GM21619 (cell line): ENCODE measurements around the gene ROBO1.

Experiments
- ATAC-seq: cut with Tn5 transposase; IDR thresholded peaks from one replicate; pipeline ENCODE4 v1.9.1; 2021; ENCODE audit not compliant: unreplicated experiment

The ROBO1 gene

DNA sequence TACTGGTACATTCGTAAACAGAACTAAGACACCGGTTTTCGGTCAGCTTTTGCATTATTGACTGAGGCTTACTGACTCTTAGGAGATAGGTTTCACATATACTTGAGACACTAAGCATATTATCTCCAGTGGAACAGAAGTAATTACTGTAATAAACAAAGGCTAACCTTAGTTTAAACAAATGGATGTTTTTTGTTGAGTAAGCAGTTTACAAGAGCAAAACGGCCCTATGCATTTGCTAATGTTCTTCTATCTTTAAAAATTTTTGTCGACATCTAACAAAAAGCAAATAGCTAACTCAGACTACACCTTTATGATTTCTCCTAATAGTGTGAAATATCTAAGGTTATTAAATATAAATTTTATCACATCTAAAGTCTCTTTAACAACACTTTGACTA is 664.5 kb downstream of the ROBO1 start:
- ATAC-seq, result no peak

DNA sequence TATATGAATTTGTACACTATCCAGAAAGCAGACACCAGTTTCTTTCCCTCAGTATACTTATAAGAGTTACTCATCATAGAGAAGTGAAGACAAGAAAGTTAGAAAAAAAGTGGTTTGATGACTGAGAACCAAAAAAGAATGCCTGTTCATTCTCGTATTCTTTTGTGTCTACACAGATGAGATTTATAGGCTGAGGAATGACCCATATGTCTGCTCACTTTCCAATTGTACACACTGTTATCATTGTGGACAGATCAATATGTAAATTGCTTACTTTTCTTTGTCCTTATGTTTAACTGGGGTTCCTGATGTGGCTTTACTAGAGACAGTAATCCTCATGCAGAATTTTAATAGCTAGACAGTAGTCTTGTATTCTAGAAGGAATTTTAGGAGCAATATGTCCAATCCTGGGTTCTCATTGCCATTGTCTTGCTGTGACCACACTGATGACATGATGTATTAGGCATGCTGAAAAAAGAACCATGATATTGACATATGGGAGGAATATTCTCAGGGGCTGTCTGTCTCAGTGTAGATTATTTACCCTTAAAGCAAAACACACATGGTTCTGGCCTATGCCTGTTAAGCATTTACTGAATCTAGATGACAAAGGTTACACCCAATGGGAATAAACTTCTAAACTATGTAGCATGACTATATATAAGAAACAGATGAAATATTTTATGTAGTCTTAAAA is 669.7 kb downstream of the ROBO1 start:
- no peak for ATAC-seq

- no peak for ATAC-seq
Measured at GRCh38 chr3:79094654-79095053, 673.1 kb downstream of the ROBO1 start.

DNA sequence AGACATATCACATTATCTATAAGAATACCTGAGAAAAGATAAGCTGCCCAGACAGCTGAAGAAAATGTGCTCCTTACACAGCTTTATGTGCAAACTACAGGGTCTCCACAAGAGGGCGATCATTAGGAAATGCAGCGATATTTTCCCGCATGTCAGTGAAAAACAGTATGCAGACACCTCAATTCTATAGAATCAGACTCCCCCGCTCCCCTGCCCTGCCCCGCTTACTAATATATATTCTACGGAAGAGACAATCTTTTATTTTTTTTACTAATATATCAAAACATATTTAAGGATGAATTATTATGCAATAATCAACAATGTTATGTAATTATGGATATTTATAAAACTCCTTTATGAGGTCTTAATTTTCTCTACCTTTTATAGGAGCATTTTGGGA is 681.3 kb downstream of the ROBO1 start:
- ATAC-seq, result peak; percentile 98

GRCh38 chr3:79085171-79085570 is 682.6 kb downstream of the ROBO1 start:
- no peak for ATAC-seq

DNA sequence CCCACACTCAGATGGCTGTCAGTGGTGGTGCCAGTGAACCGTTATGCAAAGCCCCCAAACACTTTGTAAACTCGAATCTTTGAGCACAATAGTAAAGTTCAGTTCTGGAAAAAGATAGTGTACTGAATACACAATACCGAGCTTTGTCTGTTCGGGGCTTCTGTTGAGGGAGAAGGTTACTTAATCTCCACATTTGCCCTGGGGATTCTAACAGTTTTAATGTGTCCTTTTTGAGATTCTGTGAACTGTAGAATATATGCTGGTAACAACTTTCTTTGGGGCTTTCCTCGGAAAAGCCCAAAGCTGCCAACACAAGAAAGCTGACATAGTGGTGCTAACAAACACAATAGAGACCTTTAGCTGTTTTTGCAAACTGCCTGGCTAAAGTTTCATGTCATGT is 686.5 kb downstream of the ROBO1 start:
- no peak for ATAC-seq

DNA sequence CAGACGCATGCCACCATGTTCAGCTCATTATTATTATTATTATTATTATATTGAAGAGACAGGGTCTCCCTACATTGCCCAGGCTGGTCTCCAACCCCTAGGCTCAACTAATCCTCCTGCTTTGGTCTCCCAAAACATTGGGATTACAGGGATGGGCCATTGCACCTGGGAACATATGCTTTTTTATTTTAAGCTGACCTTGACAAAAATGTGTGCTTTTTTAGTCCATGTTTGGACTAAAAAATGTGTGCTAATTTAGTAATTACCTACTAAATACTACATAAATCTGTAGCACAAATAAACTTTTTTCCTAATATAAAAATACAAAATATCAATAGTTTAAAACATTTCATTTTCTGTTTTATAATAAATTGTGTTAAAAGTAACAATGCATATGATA is 693.2 kb downstream of the ROBO1 start:
- ATAC-seq, result no peak

GRCh38 chr3:79067734-79068133 is 700.1 kb downstream of the ROBO1 start:
- no peak for ATAC-seq

GRCh38 chr3:79066481-79066880 is 701.3 kb downstream of the ROBO1 start:
- ATAC-seq, result no peak

DNA sequence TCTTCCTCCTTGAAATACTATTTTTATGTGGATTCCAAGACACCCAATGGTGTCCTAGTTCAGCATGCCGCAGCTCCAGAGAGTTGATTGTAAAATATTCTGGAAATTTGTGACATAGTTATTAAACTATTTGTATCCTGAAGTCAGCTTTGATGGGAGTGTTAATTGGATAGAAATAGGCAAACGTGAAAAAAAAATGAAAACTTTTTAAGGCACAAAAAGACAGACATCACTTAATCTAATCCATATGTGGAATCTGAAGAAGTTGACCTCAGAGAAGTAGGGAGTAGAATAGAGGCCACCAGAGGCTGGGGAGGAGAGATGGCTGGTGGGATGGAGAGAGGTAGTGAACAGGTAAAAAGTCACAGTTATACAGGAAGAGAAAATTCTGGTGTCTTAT is 704.2 kb downstream of the ROBO1 start:
- no peak for ATAC-seq

GRCh38 chr3:79057756-79058155 is 710.0 kb downstream of the ROBO1 start:
- ATAC-seq, result no peak

DNA sequence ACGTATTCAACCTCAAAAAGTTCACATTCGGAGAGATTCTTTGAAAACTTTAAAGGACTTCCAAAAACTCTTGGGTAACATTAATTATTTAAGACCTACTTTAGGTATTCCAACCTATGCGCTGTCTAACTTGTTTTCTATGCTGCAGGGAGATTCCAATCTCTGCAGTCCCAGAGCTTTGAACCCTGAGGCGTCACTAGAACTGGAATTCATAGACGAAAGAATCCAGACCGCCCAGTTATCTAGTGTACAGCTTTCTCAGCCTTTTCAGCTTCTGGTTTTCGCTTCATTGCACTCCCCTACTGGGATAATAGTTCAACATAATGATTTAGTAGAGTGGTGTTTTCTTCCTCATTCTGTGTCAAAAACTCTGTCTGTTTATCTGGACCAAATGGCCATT is 711.3 kb downstream of the ROBO1 start:
- no peak for ATAC-seq

- no peak for ATAC-seq
Measured at GRCh38 chr3:79052054-79052681, 715.6 kb downstream of the ROBO1 start.

DNA sequence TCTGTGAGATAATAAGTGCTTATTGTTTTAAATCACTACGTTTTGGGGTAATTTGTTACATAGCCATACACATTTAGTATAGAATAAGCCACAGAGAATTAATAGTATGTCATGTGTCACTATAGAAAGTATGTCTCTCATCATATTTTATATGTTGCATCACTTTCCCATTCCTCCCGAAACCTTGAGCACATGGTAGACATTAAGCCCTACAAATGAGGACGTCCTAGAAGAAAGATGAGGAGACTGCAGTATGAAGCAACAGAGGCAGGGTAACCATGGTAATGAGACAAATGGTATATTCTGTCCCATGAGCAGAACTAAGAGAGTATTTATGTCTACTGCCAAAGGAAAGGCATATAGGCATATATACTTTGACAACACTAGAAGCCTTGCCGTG is 720.2 kb downstream of the ROBO1 start:
- no peak for ATAC-seq

- ATAC-seq, result no peak
Measured at GRCh38 chr3:79041621-79042020, 726.2 kb downstream of the ROBO1 start.

DNA sequence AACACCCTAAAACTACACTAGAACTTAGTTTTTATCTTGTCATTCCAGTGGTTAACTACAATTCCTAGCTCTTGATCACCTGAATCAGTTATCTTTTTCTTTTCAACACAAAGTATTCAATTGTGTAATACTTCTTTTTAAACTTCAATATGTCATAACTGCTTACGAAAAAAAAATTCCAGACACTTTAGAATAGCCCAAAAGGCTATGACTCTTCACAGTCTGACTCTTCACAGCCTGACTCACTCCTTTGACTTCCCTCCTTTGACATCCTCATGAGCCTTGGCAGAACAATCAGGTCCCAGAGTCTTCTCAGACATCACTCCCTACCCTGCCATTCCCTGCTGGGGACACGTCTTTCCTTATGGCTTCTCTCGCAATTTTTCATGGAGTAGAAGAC is 727.1 kb downstream of the ROBO1 start:
- no peak for ATAC-seq

GRCh38 chr3:79040091-79040490 is 727.7 kb downstream of the ROBO1 start:
- no peak for ATAC-seq

GRCh38 chr3:79039192-79039591 is 728.6 kb downstream of the ROBO1 start:
- ATAC-seq, result no peak

DNA sequence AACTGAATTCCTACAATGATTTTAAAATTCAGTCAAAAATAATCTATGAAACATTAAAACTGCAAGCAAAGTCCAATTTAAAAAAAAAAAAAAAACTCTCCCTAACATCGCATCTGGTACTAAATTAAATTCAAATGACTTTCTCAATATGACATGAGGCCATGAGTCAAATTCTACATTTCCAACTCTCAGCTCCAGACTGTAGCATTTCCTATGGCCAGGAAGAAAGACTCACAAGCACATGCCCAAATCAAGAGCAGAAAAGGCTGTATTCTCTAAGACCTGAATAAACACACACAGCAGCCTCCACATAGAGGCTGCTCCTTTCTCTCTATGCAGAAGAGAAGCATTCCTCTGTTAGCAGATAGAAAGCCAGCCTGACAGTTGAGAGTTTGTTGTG is 729.2 kb downstream of the ROBO1 start:
- ATAC-seq, result no peak

- ATAC-seq, result no peak
Measured at GRCh38 chr3:79038057-79038456, 729.7 kb downstream of the ROBO1 start.

- ATAC-seq, result no peak
Measured at GRCh38 chr3:79032686-79033318, 735.0 kb downstream of the ROBO1 start.

- ATAC-seq, result no peak
Measured at GRCh38 chr3:79030157-79030556, 737.6 kb downstream of the ROBO1 start.
